T-cell (primary cell): ENCODE data around the gene PTPRM. TPM values are rescaled to one million over a fixed set of nuclear protein-coding genes. Genes with fewer than 3 reads are reported as not detected.
"Not testable (repeated sequence)": the region's sequence is repeated elsewhere in the genome, so short reads cannot be mapped to it uniquely, and the experiment has no call there.

ENCODE experiments used
- ATAC-seq, 4 experiments: fragments of 200-7000 bp in 3 of 4; fragments of 150-1000 bp in 1 of 4; cut with Tn5 transposase; replicated peaks in 1 of 4; 1 replicate in 3 of 4; 2 replicates in 1 of 4; pipeline ENCODE4 v1.10.0; 2021; ENCODE audit warnings: moderate library complexity in 3 of 4, mild to moderate bottlenecking in 2 of 4, moderate number of reproducible peaks in 1 of 4
- CTCF ChIA-PET, 2 donors: fragments of 300-600 bp; sonication (Branson Sonifier 250); formaldehyde crosslinking; loops; one replicate each; lab custom pipeline; 2022; ENCODE audit warnings: antibody characterized with exemption in 2 of 2; lab: Charles Lee
- POLR2A ChIA-PET, 2 donors: fragments of 300-600 bp; sonication (Branson Sonifier 250); formaldehyde crosslinking; loops; one replicate each; lab custom pipeline; 2022; ENCODE audit warnings: antibody characterized with exemption in 2 of 2; lab: Charles Lee
- DNase-seq, 35 experiments: peaks; one replicate each; pipeline versions ENCODE4 v3.0.0 to v3.0.0-alpha.2; 2013 to 2023
- H3K27ac ChIP-seq: one replicate; pipeline ENCODE4 v1.5.1; 2013; ENCODE audit warnings: low read length
- H3K27me3 ChIP-seq, 2 experiments: replicated peaks in 1 of 2; 1 replicate in 1 of 2; 2 replicates in 1 of 2; pipeline versions ENCODE4 v1.6.1 to v1.7.0; 2013; ENCODE audit warnings: low read length in 1 of 2, mixed read lengths in 1 of 2; ENCODE audit not compliant: control insufficient read depth in 2 of 2, insufficient read depth in 2 of 2; ENCODE audit errors: extremely low read depth in 1 of 2
- H3K36me3 ChIP-seq, 2 donors: 1 replicate in 1 of 2; 2 replicates in 1 of 2; pipeline versions ENCODE4 v1.6.1 to v1.7.0; 2013; ENCODE audit warnings: low read length in 1 of 2; ENCODE audit not compliant: control insufficient read depth in 2 of 2, insufficient read depth in 1 of 2; ENCODE audit errors: extremely low read depth in 1 of 2
- H3K4me1 ChIP-seq, 2 experiments: 1 replicate in 1 of 2; 2 replicates in 1 of 2; pipeline versions ENCODE4 v1.6.1 to v1.7.0; 2013; ENCODE audit warnings: low read length in 2 of 2, mixed read lengths in 1 of 2; ENCODE audit not compliant: insufficient read depth in 2 of 2, control insufficient read depth in 1 of 2; ENCODE audit errors: extremely low read depth in 1 of 2
- H3K4me3 ChIP-seq, 2 donors: 1 replicate in 1 of 2; 2 replicates in 1 of 2; pipeline versions ENCODE4 v1.5.1 to v1.7.0; 2013; ENCODE audit warnings: mild to moderate bottlenecking in 2 of 2, low read length in 1 of 2, moderate library complexity in 1 of 2; ENCODE audit not compliant: control insufficient read depth in 1 of 2; ENCODE audit errors: extremely low read depth in 1 of 2
- H3K9me3 ChIP-seq: 2 replicates; pipeline ENCODE4 v1.7.0; 2013
- H3K27ac Mint-ChIP-seq, 2 donors: one replicate each; pipeline ENCODE4 v1.8.0; 2020 to 2021; ENCODE audit warnings: mild to moderate bottlenecking in 2 of 2, mixed read lengths in 2 of 2
- H3K27me3 Mint-ChIP-seq, 2 donors: one replicate each; pipeline ENCODE4 v1.8.0; 2021 to 2022; ENCODE audit warnings: mixed read lengths in 2 of 2
- H3K36me3 Mint-ChIP-seq: one replicate; pipeline ENCODE4 v1.8.0; 2021; ENCODE audit warnings: mixed read lengths
- H3K4me1 Mint-ChIP-seq, 3 donors: one replicate each; pipeline ENCODE4 v1.8.0; 2020 to 2022; ENCODE audit warnings: mixed read lengths in 3 of 3, mild to moderate bottlenecking in 1 of 3
- H3K4me3 Mint-ChIP-seq, 3 donors: one replicate each; pipeline ENCODE4 v1.8.0; 2020 to 2022; ENCODE audit warnings: mild to moderate bottlenecking in 3 of 3, mixed read lengths in 3 of 3, moderate library complexity in 3 of 3
- H3K9me3 Mint-ChIP-seq, 3 donors: one replicate each; pipeline ENCODE4 v1.8.0; 2020 to 2022; ENCODE audit warnings: mixed read lengths in 3 of 3
- WGBS: methylation state at CpG from one replicate; pipeline ENCODE4 v1.1.5; 2013; ENCODE audit warnings: missing lambda C conversion rate; ENCODE audit not compliant: insufficient coverage; 5-methylcytosine and 5-hydroxymethylcytosine counted together
- total RNA-seq, 35 experiments: library from RNA in 6 of 35; stranded (reverse) in 6 of 35; fragments of 120-200 nt in 1 of 35; gene quantifications; one replicate each; pipeline versions ENCODE4 v1.2.1 to v1.2.4 and lab custom pipeline; 2013 to 2026

The PTPRM gene
- total RNA-seq, 5 donors from 2014 or later (not counting 1 experiment from before 2014, with no cell fraction given) = 4.1 to 47.4 (median 7.1) TPM

GRCh38 chr18:8433771-8434170 lies 866.7 kb downstream of the PTPRM start:
- H3K27me3 Mint-ChIP-seq = peaks cover 0 to 2% of the 10 kb centered on the region in 2 donors
- Histone ChIP-seq H3K36me3 (no peaks in the 10 kb centered on the region), H3K27me3 (peaks cover 0 to 13% of the 10 kb centered on the region in 2 experiments), H3K4me3 (no peak overlapping the region), H3K9me3 (no peaks in the 10 kb centered on the region), H3K27ac (no peak overlapping the region), H3K4me1 (no peaks in the 10 kb centered on the region)
- ATAC-seq (no peak), DNase-seq (no peak)
- no peaks in the 10 kb centered on the region for H3K4me1 Mint-ChIP-seq
- no peak overlapping the region for H3K4me3 Mint-ChIP-seq
- POLR2A ChIA-PET = no interaction called here
- peaks cover 0 to 3% (median 0%) of the 10 kb centered on the region in 3 donors for H3K9me3 Mint-ChIP-seq
- H3K36me3 Mint-ChIP-seq = no peaks in the 10 kb centered on the region
- WGBS = 60% methylated on average over 2 of the region's 7 CpGs
- CTCF ChIA-PET = no interaction called here
- H3K27ac Mint-ChIP-seq = no peak overlapping the region

GRCh38 chr18:8435376-8435775 lies 868.3 kb downstream of the PTPRM start:
- H3K4me3 Mint-ChIP-seq = no peak overlapping the region
- no peaks in the 10 kb centered on the region for H3K36me3 Mint-ChIP-seq
- 75% methylated on average over 13 of the region's 14 CpGs for WGBS

GRCh38 chr18:8439055-8439454 lies 871.9 kb downstream of the PTPRM start:
- DNase-seq (no peak), ATAC-seq (no peak)
- 64% methylated on average over 2 of the region's 5 CpGs for WGBS
- Mint-ChIP-seq H3K4me1 (no peaks in the 10 kb centered on the region), H3K27me3 (peaks cover 0 to 2% of the 10 kb centered on the region in 2 donors), H3K9me3 (peaks cover 0 to 16% (median 9%) of the 10 kb centered on the region in 3 donors), H3K36me3 (no peaks in the 10 kb centered on the region), H3K4me3 (no peak overlapping the region), H3K27ac (no peak overlapping the region)
- CTCF ChIA-PET = no interaction called here
- H3K36me3 ChIP-seq = no peaks in the 10 kb centered on the region
- H3K9me3 ChIP-seq = no peaks in the 10 kb centered on the region
- no peak overlapping the region for H3K4me3 ChIP-seq
- H3K27ac ChIP-seq = no peak overlapping the region
- H3K4me1 ChIP-seq = no peaks in the 10 kb centered on the region
- H3K27me3 ChIP-seq = peaks cover 0 to 4% of the 10 kb centered on the region in 2 experiments
- POLR2A ChIA-PET = no interaction called here

More at GRCh38 chr18:8435376-8435775, 868.3 kb downstream of the PTPRM start:
- Histone ChIP-seq H3K27ac (no peak overlapping the region), H3K27me3 (peaks cover 0 to 13% of the 10 kb centered on the region in 2 experiments), H3K4me1 (no peaks in the 10 kb centered on the region), H3K36me3 (no peaks in the 10 kb centered on the region), H3K9me3 (no peaks in the 10 kb centered on the region), H3K4me3 (no peak overlapping the region)
- Mint-ChIP-seq H3K27ac (no peak overlapping the region), H3K9me3 (peaks cover 0 to 11% (median 5%) of the 10 kb centered on the region in 3 donors), H3K27me3 (peaks cover 0 to 2% of the 10 kb centered on the region in 2 donors), H3K4me1 (no peaks in the 10 kb centered on the region)
- DNase-seq (no peak), ATAC-seq (no peak)
- ChIA-PET CTCF (no interaction called here), POLR2A (no interaction called here)

GRCh38 chr18:8443505-8443904 lies 876.4 kb downstream of the PTPRM start:
- Mint-ChIP-seq H3K9me3 (peaks cover 0 to 15% (median 9%) of the 10 kb centered on the region in 3 donors), H3K36me3 (no peaks in the 10 kb centered on the region), H3K4me3 (no peak overlapping the region), H3K4me1 (no peaks in the 10 kb centered on the region), H3K27me3 (peaks cover 0 to 4% of the 10 kb centered on the region in 2 donors), H3K27ac (no peak overlapping the region)
- H3K4me3 ChIP-seq = no peak overlapping the region
- no peaks in the 10 kb centered on the region for H3K4me1 ChIP-seq
- ChIA-PET POLR2A (no interaction called here), CTCF (no interaction called here)
- ATAC-seq = no peak
- DNase-seq = no peak
- WGBS = no CpG with 5 or more reads among the region's 1 CpG
- no peaks in the 10 kb centered on the region for H3K27me3 ChIP-seq
- no peaks in the 10 kb centered on the region for H3K36me3 ChIP-seq
- H3K27ac ChIP-seq = no peak overlapping the region
- no peaks in the 10 kb centered on the region for H3K9me3 ChIP-seq

- no CpG with 5 or more reads among the region's 5 CpGs for WGBS
- H3K27me3 ChIP-seq, H3K4me1 Mint-ChIP-seq, H3K36me3 Mint-ChIP-seq, H3K9me3 Mint-ChIP-seq, DNase-seq, ATAC-seq, H3K27ac ChIP-seq, H3K27me3 Mint-ChIP-seq, H3K4me3 Mint-ChIP-seq, POLR2A ChIA-PET, CTCF ChIA-PET, H3K4me3 ChIP-seq, H3K9me3 ChIP-seq, H3K27ac Mint-ChIP-seq, H3K4me1 ChIP-seq, H3K36me3 ChIP-seq: not testable (repeated sequence)
These were observed 879.8 kb downstream of the PTPRM start for GRCh38 chr18:8446936-8447335.

GRCh38 chr18:8448130-8448529 lies 881.0 kb downstream of the PTPRM start:
- ATAC-seq (no peak), DNase-seq (no peak)
- Histone ChIP-seq H3K4me1 (no peaks in the 10 kb centered on the region), H3K27me3 (peaks cover 0 to 6% of the 10 kb centered on the region in 2 experiments), H3K9me3 (no peaks in the 10 kb centered on the region), H3K27ac (no peak overlapping the region), H3K4me3 (no peak overlapping the region), H3K36me3 (no peaks in the 10 kb centered on the region)
- POLR2A ChIA-PET = no interaction called here
- CTCF ChIA-PET = no interaction called here
- Mint-ChIP-seq H3K36me3 (no peaks in the 10 kb centered on the region), H3K4me1 (no peaks in the 10 kb centered on the region), H3K4me3 (no peak overlapping the region), H3K9me3 (no peaks in the 10 kb centered on the region), H3K27ac (no peak overlapping the region), H3K27me3 (peaks cover 4% of the 10 kb centered on the region in 2 donors)
- 78% methylated on average over 3 of the region's 7 CpGs for WGBS

GRCh38 chr18:8450013-8450412 lies 882.9 kb downstream of the PTPRM start:
- ATAC-seq (no peak), DNase-seq (no peak)
- Mint-ChIP-seq H3K27me3 (peaks cover 4% of the 10 kb centered on the region in 2 donors), H3K27ac (no peak overlapping the region), H3K4me3 (no peak overlapping the region), H3K4me1 (no peaks in the 10 kb centered on the region), H3K36me3 (no peaks in the 10 kb centered on the region), H3K9me3 (no peaks in the 10 kb centered on the region)
- ChIA-PET POLR2A (no interaction called here), CTCF (no interaction called here)
- H3K9me3 ChIP-seq = no peaks in the 10 kb centered on the region
- H3K27me3 ChIP-seq = peaks cover 0 to 6% of the 10 kb centered on the region in 2 experiments
- no peak overlapping the region for H3K27ac ChIP-seq
- no CpG with 5 or more reads among the region's 5 CpGs for WGBS
- H3K4me3 ChIP-seq = no peak overlapping the region
- H3K36me3 ChIP-seq = no peaks in the 10 kb centered on the region
- no peaks in the 10 kb centered on the region for H3K4me1 ChIP-seq
